BJ (cell line): ENCODE measurements around the gene ZBTB7B. TPM values are rescaled to one million over a fixed set of nuclear protein-coding genes. Genes with fewer than 3 reads are reported as not detected.
A peak's percentile ranks its signal among the peaks of the same experiment; 100 is the strongest.

Experiments used
- CTCF ChIA-PET: fragments of 350-600 bp; formaldehyde crosslinking; extraction: SDS; loops from one replicate; lab custom pipeline; 2021; ENCODE audit warnings: antibody characterized with exemption, inconsistent platforms; lab: Yijun Ruan, JAX
- POLR2A ChIA-PET: fragments of 300-600 bp; sonication (Branson Sonifier 250); formaldehyde crosslinking; extraction: SDS; loops from one replicate; lab custom pipeline; 2021; ENCODE audit warnings: antibody characterized with exemption; lab: Charles Lee
- DNase-seq: peaks from one replicate; pipeline ENCODE4 v3.0.0-alpha.2; 2011; ENCODE audit warnings: low read depth
- H3K27me3 ChIP-seq: 2 replicates; pipeline ENCODE4 v1.6.0; 2011; ENCODE audit warnings: low read length; ENCODE audit not compliant: control insufficient read depth, insufficient read depth
- H3K36me3 ChIP-seq: 2 replicates; pipeline ENCODE4 v1.5.1; 2011; ENCODE audit warnings: low read length; ENCODE audit not compliant: control insufficient read depth, insufficient read depth
- H3K4me3 ChIP-seq: 2 replicates; pipeline ENCODE4 v1.5.1; 2011; ENCODE audit warnings: low read depth, mild to moderate bottlenecking, control low read depth, low read length
- polyA plus RNA-seq: library from polyadenylated mRNA; depleted of rRNA; stranded (reverse); fragments of >200 nt; gene quantifications from 2 replicates; pipeline ENCODE4 v1.2.3, GENCODE V29; 2011
- TF ChIP-seq, protein P1 (sequence below): IDR thresholded peaks from 2 replicates; pipeline ENCODE4 v1.5.1; 2011; ENCODE audit warnings: low read depth, mild to moderate bottlenecking, control low read depth, inconsistent platforms, low read length, moderate library complexity; ENCODE audit not compliant: insufficient read depth

The ZBTB7B gene
- polyA plus RNA-seq, 1 experiment, result 29.4 TPM

DNA sequence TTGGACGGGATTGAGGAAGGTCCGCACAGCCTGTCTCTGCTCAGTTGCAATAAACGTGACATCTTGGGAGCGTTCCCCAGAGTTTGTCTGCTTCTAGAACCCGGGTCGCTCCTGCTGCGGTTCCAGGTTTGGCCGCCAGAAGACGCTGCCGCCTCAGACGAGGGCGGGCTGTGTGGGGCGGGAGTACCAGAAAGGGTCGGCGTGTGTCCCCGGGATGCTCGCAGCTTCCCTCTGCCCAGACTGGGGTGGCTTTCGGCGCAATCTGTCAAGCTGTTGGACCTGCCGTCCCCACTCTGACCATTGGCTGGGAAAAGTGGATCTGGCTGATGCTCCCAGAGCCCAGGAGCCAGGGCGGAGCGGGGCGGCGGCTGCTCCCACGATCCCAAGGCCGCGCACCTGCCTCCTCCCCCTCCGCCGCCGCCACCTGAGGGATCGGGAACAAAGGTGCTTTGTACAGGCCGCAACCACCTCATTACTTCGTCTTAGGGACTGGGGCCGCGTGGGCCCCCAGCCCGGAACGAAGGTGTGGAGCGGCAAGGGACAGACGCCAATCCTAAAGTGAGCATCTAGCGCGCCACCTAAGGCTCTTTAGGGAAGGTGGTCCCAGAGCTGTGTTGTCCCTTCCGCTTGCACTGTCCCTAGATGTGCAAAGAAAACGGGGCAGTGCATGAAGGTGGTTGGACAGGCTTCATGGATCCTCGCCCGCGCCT is 60.3 kb downstream of the ZBTB7B start:
- TF ChIP-seq, protein P1, sequence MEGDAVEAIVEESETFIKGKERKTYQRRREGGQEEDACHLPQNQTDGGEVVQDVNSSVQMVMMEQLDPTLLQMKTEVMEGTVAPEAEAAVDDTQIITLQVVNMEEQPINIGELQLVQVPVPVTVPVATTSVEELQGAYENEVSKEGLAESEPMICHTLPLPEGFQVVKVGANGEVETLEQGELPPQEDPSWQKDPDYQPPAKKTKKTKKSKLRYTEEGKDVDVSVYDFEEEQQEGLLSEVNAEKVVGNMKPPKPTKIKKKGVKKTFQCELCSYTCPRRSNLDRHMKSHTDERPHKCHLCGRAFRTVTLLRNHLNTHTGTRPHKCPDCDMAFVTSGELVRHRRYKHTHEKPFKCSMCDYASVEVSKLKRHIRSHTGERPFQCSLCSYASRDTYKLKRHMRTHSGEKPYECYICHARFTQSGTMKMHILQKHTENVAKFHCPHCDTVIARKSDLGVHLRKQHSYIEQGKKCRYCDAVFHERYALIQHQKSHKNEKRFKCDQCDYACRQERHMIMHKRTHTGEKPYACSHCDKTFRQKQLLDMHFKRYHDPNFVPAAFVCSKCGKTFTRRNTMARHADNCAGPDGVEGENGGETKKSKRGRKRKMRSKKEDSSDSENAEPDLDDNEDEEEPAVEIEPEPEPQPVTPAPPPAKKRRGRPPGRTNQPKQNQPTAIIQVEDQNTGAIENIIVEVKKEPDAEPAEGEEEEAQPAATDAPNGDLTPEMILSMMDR, result peak; percentile 81

DNA sequence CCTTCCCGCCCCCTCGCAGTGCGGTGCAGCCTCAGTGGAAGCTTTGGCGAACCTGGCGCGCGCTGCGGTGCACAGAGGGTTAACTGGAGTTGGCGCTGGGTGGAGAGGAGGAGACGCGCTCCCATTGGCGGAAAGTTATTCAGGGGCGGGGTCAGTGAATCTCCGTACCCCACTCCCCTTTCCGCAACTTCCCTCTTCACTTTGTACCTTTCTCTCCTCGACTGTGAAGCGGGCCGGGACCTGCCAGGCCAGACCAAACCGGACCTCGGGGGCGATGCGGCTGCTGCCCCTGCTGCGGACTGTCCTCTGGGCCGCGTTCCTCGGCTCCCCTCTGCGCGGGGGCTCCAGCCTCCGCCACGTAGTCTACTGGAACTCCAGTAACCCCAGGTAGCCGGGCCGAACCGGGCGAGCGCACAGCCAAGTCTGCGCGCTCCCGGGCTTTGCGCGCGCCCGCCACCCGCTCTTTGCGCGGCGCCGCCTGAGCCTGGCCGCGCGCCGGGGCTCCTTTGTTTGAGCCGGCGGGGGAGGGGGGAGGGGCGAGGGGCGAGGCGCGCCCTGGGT is 61.0 kb downstream of the ZBTB7B start, which contains the start of gene EFNA4:
TSS of gene EFNA4 (plus strand) at position 191 of the 561 bp plus-strand sequence. CDS start at position 275, 84 bp downstream.
- Histone ChIP-seq H3K27me3 (no peaks in the 10 kb centered on the region), H3K36me3 (peaks cover 4% of the 10 kb centered on the region), H3K4me3 (peak within 1 kb of the TSS; percentile 78)
- CTCF ChIA-PET, result interaction anchor here (0.6 to 17.0 kb wide), 12 partner anchors 9 to 208 kb away, joined by 3 to 168 read pairs (median 6); partner anchors contain the start of genes ADAM15, EFNA3, KRTCAP2 and PBXIP1
- POLR2A ChIA-PET, result no interaction called here
- TF ChIP-seq, protein P1, result no peak
- no peak for DNase-seq

More for the DNA sequence above, 60.3 kb downstream of the ZBTB7B start:
- Histone ChIP-seq H3K4me3 (peak overlapping the region; percentile 78), H3K27me3 (no peaks in the 10 kb centered on the region), H3K36me3 (peaks cover 10% of the 10 kb centered on the region)
- ChIA-PET POLR2A (no interaction called here), CTCF (interaction anchor here (0.6 to 17.0 kb wide), 11 partner anchors 8 to 209 kb away, joined by 3 to 168 read pairs (median 6); partner anchors contain the start of genes ADAM15, EFNA3 and PBXIP1)
- DNase-seq, result no peak

DNA sequence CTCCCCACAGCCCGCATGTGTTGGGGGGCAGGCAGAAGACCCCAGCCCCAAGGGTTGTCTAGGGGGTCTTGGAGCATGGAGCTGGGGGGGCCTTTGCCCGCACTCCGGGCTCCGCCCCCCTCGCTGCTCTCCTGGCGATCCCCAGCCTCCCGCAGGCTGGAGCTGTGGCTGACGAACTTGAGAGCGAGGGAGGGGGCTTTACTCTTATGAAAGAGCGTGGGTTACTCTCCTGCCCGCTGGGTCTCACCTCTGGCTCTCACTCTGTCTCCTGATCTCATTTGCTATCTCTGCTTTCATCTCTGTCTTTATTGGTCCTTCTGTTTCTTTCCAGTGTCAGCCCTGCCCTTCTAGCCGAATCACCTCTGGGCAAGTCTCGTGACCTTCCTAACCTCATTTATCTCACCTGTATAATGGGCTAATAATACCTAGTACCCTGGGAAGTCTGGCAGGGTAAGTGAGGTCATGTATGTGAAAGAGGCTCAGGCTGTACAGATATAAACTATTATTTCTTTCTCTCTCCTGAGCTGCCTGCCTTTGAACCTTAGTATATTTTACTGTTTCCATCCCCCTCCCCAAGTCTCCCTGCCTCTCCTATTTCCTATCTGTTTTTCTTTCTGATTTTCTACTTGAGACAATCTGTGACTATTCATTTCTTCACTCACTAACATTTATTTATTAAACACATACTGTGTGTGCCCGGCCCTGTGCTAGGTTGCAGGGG is 61.7 kb downstream of the ZBTB7B start:
- Histone ChIP-seq H3K27me3 (no peaks in the 10 kb centered on the region), H3K4me3 (peak overlapping the region; percentile 78), H3K36me3 (peaks cover 9% of the 10 kb centered on the region)
- TF ChIP-seq, protein P1, result no peak
- ChIA-PET CTCF (interaction anchor here (1.0 to 17.0 kb wide), 11 partner anchors 10 to 109 kb away, joined by 3 to 168 read pairs (median 6); partner anchors contain the start of genes ADAM15, EFNA3 and KRTCAP2), POLR2A (interaction anchor here (0.9 kb wide), 1 partner anchor 13 kb away, joined by 4 read pairs; the partner anchor contains the start of gene ADAM15)
- DNase-seq, result no peak

DNA sequence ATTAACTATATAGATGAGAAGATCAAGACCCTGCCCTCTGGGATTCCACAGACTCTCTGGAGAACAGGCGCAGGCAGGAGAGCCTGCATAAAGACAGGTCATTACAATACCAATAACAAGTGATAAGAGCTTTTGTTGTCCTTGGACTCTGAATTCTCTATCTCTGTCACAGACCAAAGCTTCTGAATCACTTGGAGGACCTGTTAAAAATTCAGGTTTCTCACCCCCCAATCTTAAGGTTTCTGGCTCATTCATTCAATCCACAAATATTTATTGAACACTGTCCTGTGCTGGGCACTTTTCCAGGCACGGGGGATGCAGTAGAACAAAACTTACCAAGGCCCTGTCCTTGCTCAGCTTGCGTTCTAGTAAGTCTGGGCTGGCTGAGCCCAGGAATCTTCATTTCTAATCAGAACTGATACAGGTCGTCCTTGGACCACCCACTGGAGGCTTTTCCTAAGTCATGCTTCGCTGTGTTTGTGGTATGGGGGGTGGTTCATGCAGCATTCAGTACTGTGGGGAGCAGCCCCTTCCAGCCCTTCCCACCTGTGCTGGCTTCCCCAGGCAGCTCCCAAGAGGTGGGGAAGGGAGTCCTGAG is 62.3 kb downstream of the ZBTB7B start:
- Histone ChIP-seq H3K4me3 (no peak overlapping the region), H3K27me3 (no peaks in the 10 kb centered on the region), H3K36me3 (peaks cover 12% of the 10 kb centered on the region)
- POLR2A ChIA-PET, result interaction anchor here (0.9 kb wide), 1 partner anchor 14 kb away, joined by 4 read pairs; the partner anchor contains the start of gene ADAM15
- TF ChIP-seq, protein P1, result no peak
- DNase-seq, result no peak
- CTCF ChIA-PET, result interaction anchor here (1.0 to 17.0 kb wide), 9 partner anchors 10 to 108 kb away, joined by 3 to 168 read pairs (median 6); partner anchors contain the start of genes ADAM15 and KRTCAP2
